NCI-H526 treated with DMSO at 0.1 percent for 48 hours (cell line): ENCODE results near the gene ZNF804B.
"Not testable (repeated sequence)": the region's sequence is repeated elsewhere in the genome, so short reads cannot be mapped to it uniquely, and the experiment has no call there.

Source experiments
- DNase-seq: peaks from one replicate; lab custom pipeline; 2025; lab: John Stamatoyannopoulos, UW

ZNF804B gene

GRCh38 chr7:89085580-89085979, 326.1 kb downstream of the ZNF804B start:
- no peak for DNase-seq

- DNase-seq: no peak
Measured at GRCh38 chr7:89091550-89091949, 332.1 kb downstream of the ZNF804B start.

- no peak for DNase-seq
Measured at GRCh38 chr7:89094269-89094668, 334.8 kb downstream of the ZNF804B start.

GRCh38 chr7:89103564-89103963, 344.1 kb downstream of the ZNF804B start:
- DNase-seq: no peak

- DNase-seq: no peak
Measured at GRCh38 chr7:89104748-89105685, 345.5 kb downstream of the ZNF804B start.

GRCh38 chr7:89123871-89124270, 364.4 kb downstream of the ZNF804B start:
- no peak for DNase-seq

GRCh38 chr7:89129600-89130375, 370.3 kb downstream of the ZNF804B start:
- DNase-seq: no peak

- DNase-seq: no peak
Measured at GRCh38 chr7:89133357-89133756, 373.9 kb downstream of the ZNF804B start.

GRCh38 chr7:89133819-89134218, 374.3 kb downstream of the ZNF804B start:
- DNase-seq: no peak

GRCh38 chr7:89145801-89146200, 386.3 kb downstream of the ZNF804B start:
- no peak for DNase-seq

GRCh38 chr7:89160107-89160506, 400.6 kb downstream of the ZNF804B start:
- DNase-seq: no peak

- DNase-seq: no peak
Measured at GRCh38 chr7:89165421-89165820, 405.9 kb downstream of the ZNF804B start.

GRCh38 chr7:89170628-89171027, 411.1 kb downstream of the ZNF804B start:
- DNase-seq: no peak

GRCh38 chr7:89182116-89182515, 422.6 kb downstream of the ZNF804B start:
- no peak for DNase-seq

- DNase-seq: no peak
Measured at GRCh38 chr7:89183712-89184111, 424.2 kb downstream of the ZNF804B start.

GRCh38 chr7:89200758-89201157, 441.3 kb downstream of the ZNF804B start:
- no peak for DNase-seq

GRCh38 chr7:89223900-89224395, 464.4 kb downstream of the ZNF804B start:
- DNase-seq: no peak

GRCh38 chr7:89228688-89229171, 469.2 kb downstream of the ZNF804B start:
- not testable (repeated sequence) for DNase-seq

- DNase-seq: no peak
Measured at GRCh38 chr7:89238156-89238555, 478.7 kb downstream of the ZNF804B start.

GRCh38 chr7:89246196-89246595, 486.7 kb downstream of the ZNF804B start:
- no peak for DNase-seq

GRCh38 chr7:89247207-89247606, 487.7 kb downstream of the ZNF804B start:
- no peak for DNase-seq

GRCh38 chr7:89259085-89259484, 499.6 kb downstream of the ZNF804B start:
- no peak for DNase-seq

GRCh38 chr7:89264126-89264525, 504.6 kb downstream of the ZNF804B start:
- DNase-seq: no peak
